ENCODE measurements around the gene RAB3A.
A peak's percentile ranks its signal among the peaks of the same experiment; 100 is the strongest.

Gene RAB3A

GRCh38 chr19:18157465-18158063 is 46.3 kb downstream of the RAB3A start (continued):
- TF ChIP-seq SP7 (tag by site-specific recombination; IDR thresholded peaks at IDR 0.05) (peak; percentile 37; the same call in 1 of the 2 replicates), BCL11A (tag by site-specific recombination; IDR thresholded peaks at IDR 0.05; ENCODE audit: low read depth) (0 out of 2 replicates have a peak, but pooled peaks have one; percentile 19), ZNF114 (tag by site-specific recombination; IDR thresholded peaks at IDR 0.05) (no peak), ZNF18 (tag by site-specific recombination; IDR thresholded peaks at IDR 0.05) (no peak), PATZ1 (tag by site-specific recombination; IDR thresholded peaks at IDR 0.05) (peak; percentile 85), ZFP41 (tag by site-specific recombination; IDR thresholded peaks at IDR 0.05; ENCODE audit: borderline replicate concordance) (no peak), HOXD13 (CRISPR knock-in tag; IDR thresholded peaks at IDR 0.05; ENCODE audit: borderline replicate concordance) (no peak), ZNF248 (tag by site-specific recombination; IDR thresholded peaks at IDR 0.05) (no peak), ZNF785 (tag by site-specific recombination; IDR thresholded peaks at IDR 0.05) (no peak), ZNF140 (tag by site-specific recombination; IDR thresholded peaks at IDR 0.05) (no peak), RBAK (tag by site-specific recombination; IDR thresholded peaks at IDR 0.05) (no peak), ZSCAN23 (tag by site-specific recombination; IDR thresholded peaks at IDR 0.05) (no peak), PRDM1 (tag by site-specific recombination; IDR thresholded peaks at IDR 0.05) (peak; percentile 82), ZNF292 (tag by site-specific recombination; IDR thresholded peaks at IDR 0.05; ENCODE audit: borderline replicate concordance, low read depth) (no peak), HOXC10 (CRISPR knock-in tag; IDR thresholded peaks at IDR 0.05) (no peak), ZNF677 (tag by site-specific recombination; IDR thresholded peaks at IDR 0.05) (no peak), KLF16 (tag by site-specific recombination; IDR thresholded peaks at IDR 0.05) (peak; percentile 11), PRDM4 (tag by site-specific recombination; IDR thresholded peaks at IDR 0.05) (no peak), SP2 (tag by site-specific recombination; IDR thresholded peaks at IDR 0.05) (peak; percentile 71), ZNF623 (tag by site-specific recombination; IDR thresholded peaks at IDR 0.05) (no peak)
- TF ChIP-seq, protein P1, sequence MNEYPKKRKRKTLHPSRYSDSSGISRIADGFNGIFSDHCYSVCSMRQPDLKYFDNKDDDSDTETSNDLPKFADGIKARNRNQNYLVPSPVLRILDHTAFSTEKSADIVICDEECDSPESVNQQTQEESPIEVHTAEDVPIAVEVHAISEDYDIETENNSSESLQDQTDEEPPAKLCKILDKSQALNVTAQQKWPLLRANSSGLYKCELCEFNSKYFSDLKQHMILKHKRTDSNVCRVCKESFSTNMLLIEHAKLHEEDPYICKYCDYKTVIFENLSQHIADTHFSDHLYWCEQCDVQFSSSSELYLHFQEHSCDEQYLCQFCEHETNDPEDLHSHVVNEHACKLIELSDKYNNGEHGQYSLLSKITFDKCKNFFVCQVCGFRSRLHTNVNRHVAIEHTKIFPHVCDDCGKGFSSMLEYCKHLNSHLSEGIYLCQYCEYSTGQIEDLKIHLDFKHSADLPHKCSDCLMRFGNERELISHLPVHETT (tag by site-specific recombination; IDR thresholded peaks at IDR 0.05), result no peak
- TF ChIP-seq, protein P2, sequence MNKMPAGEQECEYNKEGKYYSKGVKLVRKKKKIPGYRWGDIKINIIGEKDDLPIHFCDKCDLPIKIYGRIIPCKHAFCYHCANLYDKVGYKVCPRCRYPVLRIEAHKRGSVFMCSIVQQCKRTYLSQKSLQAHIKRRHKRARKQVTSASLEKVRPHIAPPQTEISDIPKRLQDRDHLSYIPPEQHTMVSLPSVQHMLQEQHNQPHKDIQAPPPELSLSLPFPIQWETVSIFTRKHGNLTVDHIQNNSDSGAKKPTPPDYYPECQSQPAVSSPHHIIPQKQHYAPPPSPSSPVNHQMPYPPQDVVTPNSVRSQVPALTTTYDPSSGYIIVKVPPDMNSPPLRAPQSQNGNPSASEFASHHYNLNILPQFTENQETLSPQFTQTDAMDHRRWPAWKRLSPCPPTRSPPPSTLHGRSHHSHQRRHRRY (tag by site-specific recombination; IDR thresholded peaks at IDR 0.05), result peak; percentile 40; the same call in 1 of the 2 replicates
- TF ChIP-seq, protein P3, sequence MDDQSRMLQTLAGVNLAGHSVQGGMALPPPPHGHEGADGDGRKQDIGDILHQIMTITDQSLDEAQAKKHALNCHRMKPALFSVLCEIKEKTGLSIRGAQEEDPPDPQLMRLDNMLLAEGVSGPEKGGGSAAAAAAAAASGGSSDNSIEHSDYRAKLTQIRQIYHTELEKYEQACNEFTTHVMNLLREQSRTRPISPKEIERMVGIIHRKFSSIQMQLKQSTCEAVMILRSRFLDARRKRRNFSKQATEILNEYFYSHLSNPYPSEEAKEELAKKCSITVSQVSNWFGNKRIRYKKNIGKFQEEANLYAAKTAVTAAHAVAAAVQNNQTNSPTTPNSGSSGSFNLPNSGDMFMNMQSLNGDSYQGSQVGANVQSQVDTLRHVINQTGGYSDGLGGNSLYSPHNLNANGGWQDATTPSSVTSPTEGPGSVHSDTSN (CRISPR knock-in tag; IDR thresholded peaks at IDR 0.05), result no peak
- TF ChIP-seq, protein P4, sequence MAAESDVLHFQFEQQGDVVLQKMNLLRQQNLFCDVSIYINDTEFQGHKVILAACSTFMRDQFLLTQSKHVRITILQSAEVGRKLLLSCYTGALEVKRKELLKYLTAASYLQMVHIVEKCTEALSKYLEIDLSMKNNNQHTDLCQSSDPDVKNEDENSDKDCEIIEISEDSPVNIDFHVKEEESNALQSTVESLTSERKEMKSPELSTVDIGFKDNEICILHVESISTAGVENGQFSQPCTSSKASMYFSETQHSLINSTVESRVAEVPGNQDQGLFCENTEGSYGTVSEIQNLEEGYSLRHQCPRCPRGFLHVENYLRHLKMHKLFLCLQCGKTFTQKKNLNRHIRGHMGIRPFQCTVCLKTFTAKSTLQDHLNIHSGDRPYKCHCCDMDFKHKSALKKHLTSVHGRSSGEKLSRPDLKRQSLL (tag by site-specific recombination; IDR thresholded peaks at IDR 0.05), result no peak
- TF ChIP-seq, protein P5, sequence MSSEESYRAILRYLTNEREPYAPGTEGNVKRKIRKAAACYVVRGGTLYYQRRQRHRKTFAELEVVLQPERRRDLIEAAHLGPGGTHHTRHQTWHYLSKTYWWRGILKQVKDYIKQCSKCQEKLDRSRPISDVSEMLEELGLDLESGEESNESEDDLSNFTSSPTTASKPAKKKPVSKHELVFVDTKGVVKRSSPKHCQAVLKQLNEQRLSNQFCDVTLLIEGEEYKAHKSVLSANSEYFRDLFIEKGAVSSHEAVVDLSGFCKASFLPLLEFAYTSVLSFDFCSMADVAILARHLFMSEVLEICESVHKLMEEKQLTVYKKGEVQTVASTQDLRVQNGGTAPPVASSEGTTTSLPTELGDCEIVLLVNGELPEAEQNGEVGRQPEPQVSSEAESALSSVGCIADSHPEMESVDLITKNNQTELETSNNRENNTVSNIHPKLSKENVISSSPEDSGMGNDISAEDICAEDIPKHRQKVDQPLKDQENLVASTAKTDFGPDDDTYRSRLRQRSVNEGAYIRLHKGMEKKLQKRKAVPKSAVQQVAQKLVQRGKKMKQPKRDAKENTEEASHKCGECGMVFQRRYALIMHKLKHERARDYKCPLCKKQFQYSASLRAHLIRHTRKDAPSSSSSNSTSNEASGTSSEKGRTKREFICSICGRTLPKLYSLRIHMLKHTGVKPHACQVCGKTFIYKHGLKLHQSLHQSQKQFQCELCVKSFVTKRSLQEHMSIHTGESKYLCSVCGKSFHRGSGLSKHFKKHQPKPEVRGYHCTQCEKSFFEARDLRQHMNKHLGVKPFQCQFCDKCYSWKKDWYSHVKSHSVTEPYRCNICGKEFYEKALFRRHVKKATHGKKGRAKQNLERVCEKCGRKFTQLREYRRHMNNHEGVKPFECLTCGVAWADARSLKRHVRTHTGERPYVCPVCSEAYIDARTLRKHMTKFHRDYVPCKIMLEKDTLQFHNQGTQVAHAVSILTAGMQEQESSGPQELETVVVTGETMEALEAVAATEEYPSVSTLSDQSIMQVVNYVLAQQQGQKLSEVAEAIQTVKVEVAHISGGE (tag by site-specific recombination; conservative IDR thresholded peaks at IDR 0.05; ENCODE audit: low read depth), result no peak

Measured in HEK293 (cell line).